ENCODE data around the gene TIRAP. TPM values are rescaled to one million over a fixed set of nuclear protein-coding genes. Genes with fewer than 3 reads are reported as not detected.

TIRAP gene
- total and polyA plus RNA-seq, 8 donors: 3.7 to 86.2 (median 6.5) TPM

- no peaks in the 10 kb centered on the region for H3K9me3 ChIP-seq
- no peak overlapping the region for H3K4me3 ChIP-seq
- intact Hi-C loops (cut with DNase I; ENCODE audit: low total_unique reads): no loop called here
- 73 to 85% (median 84%) methylated on average over 4 to 5 of the region's 5 CpGs for WGBS, 5 donors
- H3K27me3 ChIP-seq: no peaks in the 10 kb centered on the region
- H3K36me3 ChIP-seq: peaks cover 38 to 86% (median 79%) of the 10 kb centered on the region in 4 donors
- H3K4me1 ChIP-seq: no peaks in the 10 kb centered on the region
- no peak for DNase-seq
- H3K27ac ChIP-seq: no peak overlapping the region
- TF ChIP-seq POLR2AphosphoS5 (IDR thresholded peaks at IDR 0.05) (no peak), CTCF (IDR thresholded peaks at IDR 0.05) (no peak), EP300 (IDR thresholded peaks at IDR 0.05) (no peak), POLR2A (IDR thresholded peaks at IDR 0.05) (no peak)
Observed at GRCh38 chr11:126293726-126294125, 10.8 kb downstream of the TIRAP start.

GRCh38 chr11:126297004-126297403 lies 14.1 kb downstream of the TIRAP start:
- no peaks in the 10 kb centered on the region for H3K4me1 ChIP-seq
- TF ChIP-seq POLR2A (IDR thresholded peaks at IDR 0.05) (no peak), POLR2AphosphoS5 (IDR thresholded peaks at IDR 0.05) (no peak), EP300 (IDR thresholded peaks at IDR 0.05) (no peak), CTCF (IDR thresholded peaks at IDR 0.05) (no peak)
- no peak overlapping the region for H3K27ac ChIP-seq
- peaks cover 21 to 80% (median 72%) of the 10 kb centered on the region in 4 donors for H3K36me3 ChIP-seq
- no peaks in the 10 kb centered on the region for H3K9me3 ChIP-seq
- intact Hi-C loops (cut with DNase I; ENCODE audit: low total_unique reads): no loop called here
- WGBS, 5 donors: 46 to 82% (median 70%) methylated on average over 2 of the region's 2 CpGs
- H3K4me3 ChIP-seq: no peak overlapping the region
- no peak for DNase-seq
- H3K27me3 ChIP-seq: no peaks in the 10 kb centered on the region

- WGBS, 5 donors: 1 to 2% (median 1%) methylated on average over 60 to 61 of the region's 61 CpGs
- no peaks in the 10 kb centered on the region for H3K9me3 ChIP-seq
- intact Hi-C loops (cut with DNase I; ENCODE audit: low total_unique reads): no loop called here
- TF ChIP-seq POLR2AphosphoS5 (IDR thresholded peaks at IDR 0.05) (peak; percentile 68 to 97 (median 88)), EP300 (IDR thresholded peaks at IDR 0.05) (no peak), CTCF (IDR thresholded peaks at IDR 0.05) (no peak), POLR2A (IDR thresholded peaks at IDR 0.05) (peak in 1 of 4 donors; percentile 71)
- no peaks in the 10 kb centered on the region for H3K27me3 ChIP-seq
- peaks cover 7 to 26% (median 16%) of the 10 kb centered on the region in 4 donors for H3K4me1 ChIP-seq
- H3K4me3 ChIP-seq: peak within 1 kb of the TSS; percentile 55 to 75 (median 64)
- peaks cover 0 to 36% (median 31%) of the 10 kb centered on the region in 4 donors for H3K36me3 ChIP-seq
- peak within 1 kb of the TSS; percentile 89 to 95 (median 89) for H3K27ac ChIP-seq
- peak; percentile 92 to 97 for DNase-seq
Observed at GRCh38 chr11:126303623-126304456, 20.9 kb downstream of the TIRAP start, which contains the start of gene DCPS. TSS of gene DCPS (plus strand) at chr11:126304060. CDS start at chr11:126304081, 21 bp downstream.

GRCh38 chr11:126304457-126305075 lies 21.7 kb downstream of the TIRAP start:
- DNase-seq: no peak
- H3K27me3 ChIP-seq: no peaks in the 10 kb centered on the region
- no peak for TF ChIP-seq CTCF (IDR thresholded peaks at IDR 0.05)
- TF ChIP-seq EP300 (IDR thresholded peaks at IDR 0.05): no peak
- TF ChIP-seq POLR2A (IDR thresholded peaks at IDR 0.05): no peak
- no peak for TF ChIP-seq POLR2AphosphoS5 (IDR thresholded peaks at IDR 0.05)
- no peaks in the 10 kb centered on the region for H3K9me3 ChIP-seq
- intact Hi-C loops (cut with DNase I; ENCODE audit: low total_unique reads): no loop called here
- H3K4me3 ChIP-seq: peak overlapping the region; percentile 55 to 75 (median 64)
- peak overlapping the region; percentile 89 to 95 (median 89) for H3K27ac ChIP-seq
- 22 to 40% (median 36%) methylated on average over 12 of the region's 12 CpGs for WGBS, 5 donors
- H3K36me3 ChIP-seq: peaks cover 0 to 36% (median 32%) of the 10 kb centered on the region in 4 donors
- H3K4me1 ChIP-seq: peaks cover 7 to 26% (median 16%) of the 10 kb centered on the region in 4 donors
